Neutrophil (primary cell): ENCODE measurements around the gene RABAC1.
"Not testable (repeated sequence)": the region's sequence is repeated elsewhere in the genome, so short reads cannot be mapped to it uniquely, and the experiment has no call there.

Source experiments
- H3K27ac ChIP-seq: fragments of 200-600 bp; sonication (generic); 2 replicates; pipeline ENCODE4 v1.5.1; 2016; ENCODE audit warnings: mild to moderate bottlenecking, moderate library complexity
- H3K27me3 ChIP-seq: fragments of 200-600 bp; sonication (generic); 2 replicates; pipeline ENCODE4 v1.6.0; 2016; ENCODE audit warnings: mild to moderate bottlenecking
- H3K36me3 ChIP-seq: fragments of 200-600 bp; sonication (generic); 2 replicates; pipeline ENCODE4 v1.5.1; 2017
- H3K4me1 ChIP-seq, 2 experiments: fragments of 200-600 bp in 1 of 2; sonication (generic) in 1 of 2; 1 replicate in 1 of 2; 2 replicates in 1 of 2; pipeline versions ENCODE4 v1.5.1 to v1.6.1; 2013 to 2016; ENCODE audit warnings: low read depth in 1 of 2, low read length in 1 of 2, mild to moderate bottlenecking in 1 of 2, moderate library complexity in 1 of 2; ENCODE audit not compliant: control insufficient read depth in 1 of 2, insufficient read depth in 1 of 2
- H3K4me3 ChIP-seq, 2 experiments: fragments of 200-600 bp in 1 of 2; sonication (generic) in 1 of 2; 1 replicate in 1 of 2; 2 replicates in 1 of 2; pipeline ENCODE4 v1.5.1; 2013 to 2016; ENCODE audit warnings: low read depth in 1 of 2, low read length in 1 of 2, mild to moderate bottlenecking in 1 of 2, moderate library complexity in 1 of 2
- H3K9me3 ChIP-seq: fragments of 200-600 bp; sonication (generic); 2 replicates; pipeline ENCODE4 v1.5.1; 2016
- CTCF ChIP-seq: fragments of 200-600 bp; sonication (generic); IDR thresholded peaks from 2 replicates; pipeline ENCODE4 v1.5.1; 2016; ENCODE audit warnings: antibody characterized with exemption

The RABAC1 gene

GRCh38 chr19:41995959-41996797 is 37.1 kb upstream of the RABAC1 start:
- no peak overlapping the region for H3K27ac ChIP-seq
- no peaks in the 10 kb centered on the region for H3K9me3 ChIP-seq
- no peak overlapping the region for H3K4me3 ChIP-seq
- peaks cover 100% of the 10 kb centered on the region for H3K27me3 ChIP-seq
- no peak for TF ChIP-seq CTCF
- peaks cover 3 to 12% of the 10 kb centered on the region in 2 experiments for H3K4me1 ChIP-seq
- no peaks in the 10 kb centered on the region for H3K36me3 ChIP-seq

GRCh38 chr19:41994994-41995958 is 36.2 kb upstream of the RABAC1 start:
- H3K27me3 ChIP-seq, result peaks cover 99% of the 10 kb centered on the region
- no peak for TF ChIP-seq CTCF
- no peaks in the 10 kb centered on the region for H3K36me3 ChIP-seq
- H3K27ac ChIP-seq, result no peak overlapping the region
- peaks cover 3 to 12% of the 10 kb centered on the region in 2 experiments for H3K4me1 ChIP-seq
- H3K4me3 ChIP-seq, result no peak overlapping the region
- H3K9me3 ChIP-seq, result no peaks in the 10 kb centered on the region

GRCh38 chr19:41994521-41994971 is 35.4 kb upstream of the RABAC1 start:
- Histone ChIP-seq H3K27me3 (peaks cover 91% of the 10 kb centered on the region), H3K9me3 (no peaks in the 10 kb centered on the region), H3K4me1 (peaks cover 3 to 12% of the 10 kb centered on the region in 2 experiments), H3K27ac (no peak overlapping the region), H3K36me3 (no peaks in the 10 kb centered on the region), H3K4me3 (peak overlapping the region in 1 of 2 experiments; percentile 56)
- TF ChIP-seq CTCF, result no peak

GRCh38 chr19:41993612-41994483 is 34.7 kb upstream of the RABAC1 start, which contains the start of gene ATP1A3:
Gene ATP1A3 (minus strand): TSS chr19:41994230. CDS start chr19:41994076, 154 bp downstream.
- Histone ChIP-seq H3K27ac (no peak within 1 kb of the TSS), H3K27me3 (peaks cover 84% of the 10 kb centered on the region), H3K36me3 (no peaks in the 10 kb centered on the region), H3K4me3 (peak within 1 kb of the TSS; percentile 15 to 56), H3K4me1 (peaks cover 3 to 12% of the 10 kb centered on the region in 2 experiments), H3K9me3 (no peaks in the 10 kb centered on the region)
- no peak for TF ChIP-seq CTCF

GRCh38 chr19:41991925-41992569 is 32.9 kb upstream of the RABAC1 start:
- H3K4me1 ChIP-seq, H3K27ac ChIP-seq, H3K4me3 ChIP-seq, H3K36me3 ChIP-seq, H3K9me3 ChIP-seq: not testable (repeated sequence)
- H3K27me3 ChIP-seq, result peaks cover 66% of the 10 kb centered on the region
